Measurements from ENCODE around the gene MRPL28.
A peak's percentile ranks its signal among the peaks of the same experiment; 100 is the strongest.
"Not testable (repeated sequence)": the region's sequence is repeated elsewhere in the genome, so short reads cannot be mapped to it uniquely, and the experiment has no call there.

MRPL28 gene

DNA sequence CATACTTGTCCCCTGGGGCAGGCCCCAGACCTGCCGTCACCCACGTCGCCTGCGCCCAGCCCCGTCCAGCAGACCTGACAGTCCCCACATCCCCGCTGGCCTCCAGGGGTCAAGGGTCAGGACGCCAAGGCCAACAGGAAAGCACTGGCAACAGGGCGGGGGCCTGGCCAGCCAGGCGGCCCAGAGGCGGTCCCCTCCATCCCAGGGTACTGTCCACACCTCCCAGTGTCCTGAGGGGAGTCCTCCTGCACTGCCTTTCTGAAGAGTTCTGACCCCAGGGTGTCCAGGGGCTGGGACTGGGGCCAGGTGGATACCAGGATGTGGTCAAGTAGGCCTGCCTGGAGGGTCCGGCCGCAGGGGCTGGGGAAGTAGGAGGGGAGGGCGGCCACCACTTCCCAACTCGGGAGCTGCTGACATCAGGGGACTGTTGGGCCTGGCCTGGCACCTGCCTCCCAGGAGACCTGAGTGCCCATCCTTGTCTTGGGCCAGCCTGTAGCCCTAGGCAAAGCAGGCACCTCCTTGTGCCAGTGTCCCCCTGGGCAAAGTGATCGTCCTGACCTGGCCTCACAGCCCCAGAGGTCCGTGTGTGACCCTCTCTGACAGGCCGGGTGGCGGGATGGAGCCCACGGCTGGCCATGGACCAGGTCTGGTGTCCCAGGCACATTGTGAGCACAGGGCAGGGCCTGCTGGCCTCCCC, 11.1 kb downstream of the MRPL28 start:
- no peak for DNase-seq

DNA sequence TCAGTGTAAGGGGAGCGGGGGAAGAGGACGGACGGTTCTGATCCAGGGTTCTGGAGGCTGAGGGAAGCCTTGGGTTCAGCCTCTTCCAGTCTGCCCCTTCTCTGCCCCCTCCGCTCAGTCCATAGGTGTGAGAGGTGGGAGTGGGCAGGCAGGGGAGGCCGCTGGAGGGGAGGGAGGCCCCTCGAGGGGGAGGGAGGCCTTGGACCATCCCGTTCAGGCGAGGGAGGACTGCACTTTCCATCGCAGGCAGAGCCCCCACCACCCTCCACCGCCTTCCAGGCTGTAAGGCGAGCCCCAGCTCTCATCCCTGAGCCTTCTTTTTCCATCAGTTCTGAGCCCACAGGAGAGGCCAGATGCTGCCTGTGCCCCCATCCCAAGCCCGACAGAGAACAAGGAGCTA, 13.6 kb downstream of the MRPL28 start:
- no peak for DNase-seq

- DNase-seq = no peak
Observed at GRCh38 chr16:354971-355461, 15.3 kb downstream of the MRPL28 start.

- no peak for DNase-seq
Observed at GRCh38 chr16:354291-354881, 16.0 kb downstream of the MRPL28 start.

DNA sequence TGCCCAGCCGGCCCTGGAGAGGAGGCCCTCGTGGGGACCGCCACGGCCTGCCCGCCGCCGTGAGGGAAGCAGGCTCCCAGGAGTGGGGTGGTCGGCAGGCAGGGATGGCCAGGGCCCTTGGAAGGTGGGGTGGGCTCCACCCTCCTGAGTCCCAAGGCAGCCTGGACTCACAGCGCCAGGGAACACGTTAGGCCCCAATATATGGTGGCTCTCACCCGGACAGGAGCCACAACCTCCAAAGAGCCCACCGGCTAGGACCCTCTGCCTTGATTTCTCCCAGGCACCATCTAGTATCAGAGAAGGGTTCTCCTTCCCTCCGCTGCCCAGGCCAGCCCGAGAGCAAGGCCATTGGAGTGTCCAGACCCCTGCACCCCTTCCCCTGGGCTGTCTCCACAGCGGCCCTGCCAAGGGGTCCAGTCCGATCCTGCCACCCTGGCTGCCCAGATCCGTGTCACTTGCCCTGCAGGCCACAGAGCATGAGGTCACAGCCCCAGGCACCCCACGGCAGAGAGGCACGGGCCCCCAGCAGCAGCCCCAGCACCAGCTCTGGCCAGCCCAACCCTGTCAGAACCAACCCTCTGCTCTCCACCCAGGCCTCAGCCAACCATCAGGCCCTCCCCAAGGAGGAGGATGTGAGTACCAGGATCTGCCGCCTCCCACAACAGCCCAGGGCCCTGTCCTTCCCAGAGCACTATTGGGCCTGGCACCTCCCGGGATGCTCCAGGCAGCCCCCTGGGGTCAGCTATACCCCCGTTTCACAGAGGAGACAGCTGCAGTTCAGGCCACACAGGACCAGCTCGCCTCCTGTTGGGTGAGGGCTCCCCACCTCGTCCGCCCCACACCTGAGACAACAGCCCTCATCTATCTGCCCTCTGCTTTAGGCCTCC, 16.7 kb downstream of the MRPL28 start:
- DNase-seq = no peak

DNA sequence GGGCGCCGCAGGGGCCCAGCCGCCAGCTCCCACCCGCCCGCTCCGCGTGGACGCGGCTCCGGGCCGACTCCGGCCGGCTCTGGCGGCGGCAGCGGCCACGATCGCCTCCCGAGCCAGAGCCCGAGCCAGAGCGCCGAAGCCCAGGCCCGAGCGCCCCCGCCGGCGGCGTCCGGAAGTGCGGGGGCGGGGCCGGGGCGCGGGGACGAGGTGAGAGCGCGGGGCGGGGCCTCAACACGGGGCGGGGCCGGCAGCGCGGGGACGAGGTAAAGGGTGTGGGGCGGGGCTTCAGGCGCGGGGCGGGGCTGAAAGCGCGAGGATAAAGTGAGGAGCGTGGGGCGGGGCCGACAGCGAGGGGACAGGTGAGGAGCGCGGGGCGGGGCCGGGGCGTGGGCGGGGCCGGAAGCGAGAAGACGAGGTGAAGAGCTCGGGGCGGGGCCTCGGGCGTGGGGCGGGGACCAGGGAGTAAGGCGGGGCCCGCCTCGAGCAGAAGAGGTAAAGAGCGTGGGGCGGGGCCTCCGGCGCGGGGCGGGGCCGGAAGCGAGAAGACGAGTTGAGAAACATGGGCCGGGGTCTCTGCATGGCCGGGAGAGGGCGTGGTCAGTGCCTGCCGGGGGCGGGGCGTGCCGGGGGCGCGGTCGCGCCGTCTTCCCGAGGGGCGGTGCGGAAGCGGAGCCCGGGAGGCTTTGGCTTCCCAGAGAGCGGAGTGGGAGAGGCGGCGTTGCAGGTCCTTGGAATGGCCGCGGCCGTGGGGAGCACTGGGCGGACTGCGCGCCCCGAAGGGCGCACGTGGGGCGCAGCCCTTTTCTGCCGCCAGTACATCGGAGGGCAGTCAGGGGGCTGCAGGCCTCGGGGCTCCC, 17.6 kb downstream of the MRPL28 start, which contains the start of gene AXIN1:
TSS of gene AXIN1 (minus strand) at position 177 of the 857 bp plus-strand sequence. CDS start 5,698 bp downstream, outside the sequence.
- peak; percentile 95 for DNase-seq

- no peak for DNase-seq
Observed at GRCh38 chr16:351804-352520, 18.4 kb downstream of the MRPL28 start.

DNA sequence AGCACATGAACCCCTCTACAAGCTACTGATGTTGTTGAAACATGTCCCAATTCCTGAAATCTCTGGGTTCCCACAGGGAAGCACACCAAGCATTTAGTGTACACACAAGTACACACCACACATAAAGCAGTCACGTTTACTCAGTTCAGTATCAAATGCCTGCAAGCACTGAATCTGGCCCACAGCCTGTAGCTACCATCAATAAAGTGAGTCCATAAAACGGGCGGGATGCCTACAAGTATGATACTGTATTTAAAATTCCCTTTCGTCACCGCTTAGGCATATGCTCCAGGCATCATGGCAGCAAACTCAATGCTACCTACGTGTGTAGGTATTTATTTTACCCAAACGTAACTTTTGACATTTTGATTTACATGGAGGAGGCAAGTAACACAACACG, 20.1 kb downstream of the MRPL28 start:
- DNase-seq = no peak

DNA sequence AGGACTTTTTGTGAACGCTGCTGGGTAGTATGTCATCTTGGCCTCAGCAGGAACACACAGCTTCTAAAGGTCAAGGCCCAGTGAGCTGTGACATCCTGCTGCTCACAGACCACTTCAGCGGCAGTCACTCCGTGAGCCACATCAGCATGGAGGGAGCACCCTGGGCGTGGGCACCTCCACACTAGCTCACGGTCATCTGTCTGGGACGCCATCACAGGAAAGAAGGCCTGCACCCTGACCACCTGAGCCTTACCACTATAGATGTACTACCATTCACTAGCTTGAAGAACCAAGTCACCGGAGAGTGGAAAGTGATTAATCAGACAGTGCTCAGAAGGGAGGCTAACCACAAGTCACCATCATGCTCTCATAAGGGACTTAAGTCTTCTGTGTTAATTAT, 21.1 kb downstream of the MRPL28 start:
- DNase-seq = no peak

GRCh38 chr16:348495-348894, 21.8 kb downstream of the MRPL28 start:
- not testable (repeated sequence) for DNase-seq

GRCh38 chr16:347203-347602, 23.1 kb downstream of the MRPL28 start:
- no peak for DNase-seq

DNA sequence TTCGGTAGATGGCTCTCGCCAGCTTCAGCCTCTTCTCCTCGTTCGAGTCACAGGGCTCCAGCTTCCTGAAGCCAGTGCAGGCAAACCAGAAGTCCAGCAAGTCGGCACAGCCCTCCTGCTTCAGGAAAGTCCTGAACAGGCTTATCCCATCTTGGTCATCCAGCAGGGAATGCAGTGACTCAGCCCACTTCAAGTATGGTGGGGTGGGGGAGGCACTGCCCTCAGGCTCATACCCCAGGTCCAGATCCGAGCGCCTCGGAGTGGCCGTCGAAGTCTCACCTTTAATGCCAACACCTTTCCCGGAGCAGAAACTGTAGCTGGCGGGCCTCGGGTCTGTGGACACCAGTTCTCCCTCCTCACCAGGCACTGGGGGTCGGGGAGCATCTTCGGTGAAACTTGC, 23.8 kb downstream of the MRPL28 start:
- no peak for DNase-seq

DNA sequence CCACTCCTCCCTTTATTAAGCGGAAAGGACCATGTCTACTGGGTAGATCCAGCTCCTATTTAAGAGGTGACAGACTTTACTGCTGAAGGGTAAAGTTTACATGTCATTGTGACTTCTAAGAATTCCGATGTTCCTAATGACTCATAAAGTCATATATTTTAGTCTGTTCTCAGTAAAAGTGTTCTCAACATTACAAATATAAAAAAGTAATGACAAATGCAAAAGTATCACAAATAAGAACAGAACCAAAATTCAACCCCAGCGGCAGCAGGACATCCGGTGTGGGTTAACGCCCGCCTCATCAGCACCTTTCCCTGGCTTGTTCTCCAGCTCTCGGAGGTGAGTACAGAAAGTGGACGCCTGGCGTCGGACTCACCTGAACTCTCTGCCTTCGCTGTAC, 24.6 kb downstream of the MRPL28 start:
- DNase-seq = no peak

DNA sequence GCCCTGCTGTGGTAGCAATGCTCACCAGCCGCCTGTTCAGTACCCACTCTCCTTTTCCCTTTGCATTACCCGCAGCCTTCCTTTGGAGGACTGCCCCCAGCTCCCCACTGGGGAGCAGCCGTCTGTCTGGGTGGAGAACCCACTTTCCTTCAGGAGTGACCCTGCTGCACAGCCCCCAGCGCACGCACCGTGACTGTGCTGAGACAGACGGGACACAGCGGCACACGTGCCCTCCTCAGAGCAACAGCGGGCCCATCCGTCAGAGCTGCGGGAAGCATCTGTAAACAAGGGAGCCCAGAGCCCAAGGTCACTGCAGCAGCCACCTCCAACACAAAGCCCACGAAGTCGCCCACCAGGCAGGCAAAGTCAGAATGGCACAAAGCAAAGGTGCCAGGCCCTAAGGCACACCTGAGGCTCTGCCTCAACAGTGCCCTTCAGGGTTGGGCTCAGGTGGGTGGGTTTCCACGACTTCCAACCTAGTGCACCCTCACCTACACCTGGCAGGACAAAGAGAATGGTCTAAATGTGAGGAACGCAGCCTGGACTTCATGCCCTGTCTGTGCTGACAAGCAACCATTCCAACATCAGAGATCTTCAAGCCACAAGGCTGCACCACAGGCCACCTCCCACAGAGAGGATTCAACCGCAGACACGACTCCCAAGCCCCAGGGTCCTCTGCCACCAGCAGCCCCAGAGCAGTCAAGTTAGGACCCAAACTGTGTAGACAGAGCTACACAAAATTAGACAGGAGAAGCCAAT, 27.7 kb downstream of the MRPL28 start:
- DNase-seq = no peak

DNA sequence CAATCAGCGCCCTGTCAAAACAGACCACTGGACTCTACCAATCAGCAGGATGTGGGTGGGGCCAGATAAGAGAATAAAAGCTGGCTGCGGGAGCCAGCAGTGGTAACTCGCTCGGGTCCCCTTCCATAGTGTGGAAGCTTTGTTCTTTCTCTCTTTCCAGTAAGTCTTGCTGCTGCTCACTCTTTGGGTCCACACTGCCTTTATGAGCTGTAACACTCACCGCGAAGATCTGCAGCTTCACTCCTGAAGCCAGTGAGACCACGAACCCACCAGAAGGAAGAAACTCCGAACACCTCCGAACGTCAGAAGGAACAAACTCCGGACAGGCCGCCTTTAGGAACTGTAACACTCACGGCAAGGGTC, 28.4 kb downstream of the MRPL28 start:
- not testable (repeated sequence) for DNase-seq

DNA sequence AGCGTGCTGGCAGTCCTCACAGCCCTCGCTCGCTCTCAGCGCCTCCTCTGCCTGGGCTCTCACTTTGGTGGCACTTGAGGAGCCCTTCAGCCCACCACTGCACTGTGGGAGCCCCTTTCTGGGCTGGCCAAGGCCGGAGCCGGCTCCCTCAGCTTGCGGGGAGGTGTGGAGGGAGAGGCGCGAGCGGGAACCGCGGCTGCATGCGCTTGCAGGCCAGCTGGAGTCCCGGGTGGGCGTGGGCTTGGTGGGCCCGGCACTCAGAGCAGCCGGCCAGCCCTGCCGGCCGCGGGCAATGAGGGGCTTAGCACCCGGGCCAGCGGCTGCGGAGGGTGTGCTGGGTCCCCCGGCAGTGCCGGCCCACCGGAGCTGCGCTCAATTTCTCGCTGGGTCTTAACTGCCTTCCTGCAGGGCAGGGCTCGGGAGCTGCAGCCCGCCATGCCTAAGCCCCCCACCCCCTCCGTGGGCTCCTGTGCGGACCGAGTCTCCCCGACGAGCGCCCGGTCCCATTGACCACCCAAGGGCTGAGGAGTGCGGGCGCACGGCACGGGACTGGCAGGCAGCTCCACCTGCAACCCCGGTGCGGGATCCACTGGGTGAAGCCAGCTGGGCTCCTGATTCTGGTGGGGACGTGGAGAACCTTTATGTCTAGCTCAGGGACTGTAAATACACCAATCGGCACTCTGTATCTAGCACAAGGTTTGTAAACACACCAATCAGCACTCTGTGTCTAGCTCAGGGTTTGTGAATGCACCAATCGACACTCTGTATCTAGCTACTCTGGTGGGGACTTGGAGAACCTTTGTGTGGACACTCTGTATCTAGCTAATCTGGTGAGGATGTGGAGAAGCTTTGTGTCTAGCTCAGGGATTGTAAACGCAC, 29.0 kb downstream of the MRPL28 start:
- not testable (repeated sequence) for DNase-seq

DNA sequence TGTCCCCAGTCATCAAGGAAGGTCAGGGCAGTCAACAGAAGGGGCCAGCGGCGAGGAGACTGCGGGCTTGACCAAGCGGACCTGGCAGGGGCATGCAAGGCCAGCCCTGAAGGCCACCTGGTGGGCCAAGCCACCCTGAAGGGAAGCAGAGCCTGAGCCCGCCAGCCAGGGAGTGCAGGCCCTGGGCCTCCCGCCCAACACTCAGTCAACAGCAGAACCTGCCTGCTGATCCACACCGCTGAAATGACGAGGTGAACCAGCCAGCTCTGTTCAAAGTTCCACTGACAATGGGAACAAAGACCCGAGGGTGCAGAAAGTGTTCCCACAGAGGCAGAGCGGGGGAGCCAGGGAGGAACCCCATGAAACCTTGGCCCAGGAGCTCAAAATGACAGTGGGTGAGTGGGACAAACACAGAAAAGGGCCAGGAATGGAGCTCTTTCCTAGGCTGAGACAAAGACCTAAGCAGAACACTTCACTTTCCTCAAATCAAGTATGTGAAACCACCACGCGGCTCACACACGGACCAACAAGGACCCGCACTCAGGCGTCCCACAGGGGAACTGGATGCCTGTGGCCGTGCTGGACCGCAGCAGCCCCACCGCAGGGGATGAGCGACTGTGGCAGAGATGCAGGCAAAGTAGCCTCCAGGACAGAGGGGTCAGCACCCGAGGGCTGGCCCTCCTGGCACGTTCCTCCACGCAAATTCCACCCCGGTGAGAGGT, 29.8 kb downstream of the MRPL28 start:
- DNase-seq = no peak

GRCh38 chr16:339680-340079, 30.7 kb downstream of the MRPL28 start:
- DNase-seq = no peak

GRCh38 chr16:337975-338575, 32.3 kb downstream of the MRPL28 start:
- DNase-seq = no peak
